Activated CD4-positive, alpha-beta T cell treated with anti-CD3 and anti-CD28 coated beads, Interleukin-2, amount 10 ng/mL, durations not matched to agents 7 days and 5 days (primary cell): ENCODE data around the gene NLRX1. TPM values are rescaled to one million over a fixed set of nuclear protein-coding genes. Genes with fewer than 3 reads are reported as not detected.

ENCODE experiments used
- CTCF ChIA-PET: fragments of 350-600 bp; sonication (Branson Sonifier 250); formaldehyde crosslinking; loops from one replicate; lab custom pipeline; 2021; ENCODE audit warnings: antibody characterized with exemption; lab: Charles Lee
- POLR2A ChIA-PET: fragments of 350-600 bp; sonication (Branson Sonifier 250); formaldehyde crosslinking; loops from one replicate; lab custom pipeline; 2021; ENCODE audit warnings: antibody characterized with exemption; lab: Charles Lee
- DNase-seq: peaks from one replicate; pipeline ENCODE4 v3.0.0-alpha.2; 2020
- H3K27ac Mint-ChIP-seq: one replicate; pipeline ENCODE4 v1.8.0; 2021; ENCODE audit warnings: mild to moderate bottlenecking, moderate library complexity, mixed read lengths
- H3K27me3 Mint-ChIP-seq: one replicate; pipeline ENCODE4 v1.8.0; 2021; ENCODE audit warnings: mixed read lengths
- H3K36me3 Mint-ChIP-seq: one replicate; pipeline ENCODE4 v1.8.0; 2021; ENCODE audit warnings: low read depth, mixed read lengths
- H3K4me1 Mint-ChIP-seq: one replicate; pipeline ENCODE4 v1.8.0; 2021; ENCODE audit warnings: mixed read lengths
- H3K4me3 Mint-ChIP-seq: one replicate; pipeline ENCODE4 v1.8.0; 2021; ENCODE audit warnings: mild to moderate bottlenecking, moderate library complexity, mixed read lengths
- H3K9me3 Mint-ChIP-seq: one replicate; pipeline ENCODE4 v1.8.0; 2021; ENCODE audit warnings: mixed read lengths
- total RNA-seq, 2 experiments: library from RNA; stranded (reverse); gene quantifications; one replicate each; pipeline ENCODE4 v1.2.3, GENCODE V29; 2021

The NLRX1 gene
- total RNA-seq, 2 experiments from 2014 or later: 24.2 to 28.5 TPM

GRCh38 chr11:119145551-119145950 lies 23.0 kb upstream of the NLRX1 start:
- peaks cover 52% of the 10 kb centered on the region for H3K27me3 Mint-ChIP-seq
- DNase-seq: no peak
- H3K9me3 Mint-ChIP-seq: no peaks in the 10 kb centered on the region
- POLR2A ChIA-PET: no interaction called here
- no peak overlapping the region for H3K27ac Mint-ChIP-seq
- CTCF ChIA-PET: interaction anchor here (0.7 to 1.9 kb wide), 7 partner anchors 9 to 121 kb away, joined by 3 to 7 read pairs (median 3); no protein-coding TSS in a partner anchor
- no peaks in the 10 kb centered on the region for H3K36me3 Mint-ChIP-seq
- H3K4me3 Mint-ChIP-seq: no peak overlapping the region
- peaks cover 8% of the 10 kb centered on the region for H3K4me1 Mint-ChIP-seq

GRCh38 chr11:119147604-119148333 lies 20.8 kb upstream of the NLRX1 start:
- CTCF ChIA-PET: interaction anchor here (0.7 to 1.6 kb wide), 5 partner anchors 10 to 233 kb away, joined by 3 to 7 read pairs (median 3); no protein-coding TSS in a partner anchor
- no peaks in the 10 kb centered on the region for H3K9me3 Mint-ChIP-seq
- peak overlapping the region; percentile 45 for H3K4me3 Mint-ChIP-seq
- peaks cover 8% of the 10 kb centered on the region for H3K4me1 Mint-ChIP-seq
- H3K27ac Mint-ChIP-seq: peak overlapping the region; percentile 15
- H3K36me3 Mint-ChIP-seq: no peaks in the 10 kb centered on the region
- POLR2A ChIA-PET: interaction anchor here (0.5 kb wide), 1 partner anchor 119 kb away, joined by 3 read pairs; no protein-coding TSS in a partner anchor
- DNase-seq: no peak
- peaks cover 62% of the 10 kb centered on the region for H3K27me3 Mint-ChIP-seq

- Mint-ChIP-seq H3K36me3 (no peaks in the 10 kb centered on the region), H3K27ac (peak overlapping the region; percentile 10), H3K4me3 (peak overlapping the region; percentile 65), H3K27me3 (peaks cover 57% of the 10 kb centered on the region), H3K4me1 (peaks cover 8% of the 10 kb centered on the region), H3K9me3 (no peaks in the 10 kb centered on the region)
- CTCF ChIA-PET: interaction anchor here (1.1 to 1.6 kb wide), 6 partner anchors 9 to 48 kb away, joined by 3 to 7 read pairs (median 3); no protein-coding TSS in a partner anchor
- no peak for DNase-seq
- POLR2A ChIA-PET: interaction anchor here (0.5 kb wide), 1 partner anchor 118 kb away, joined by 3 read pairs; no protein-coding TSS in a partner anchor
Measured at GRCh38 chr11:119148720-119149017, 19.9 kb upstream of the NLRX1 start.

DNA sequence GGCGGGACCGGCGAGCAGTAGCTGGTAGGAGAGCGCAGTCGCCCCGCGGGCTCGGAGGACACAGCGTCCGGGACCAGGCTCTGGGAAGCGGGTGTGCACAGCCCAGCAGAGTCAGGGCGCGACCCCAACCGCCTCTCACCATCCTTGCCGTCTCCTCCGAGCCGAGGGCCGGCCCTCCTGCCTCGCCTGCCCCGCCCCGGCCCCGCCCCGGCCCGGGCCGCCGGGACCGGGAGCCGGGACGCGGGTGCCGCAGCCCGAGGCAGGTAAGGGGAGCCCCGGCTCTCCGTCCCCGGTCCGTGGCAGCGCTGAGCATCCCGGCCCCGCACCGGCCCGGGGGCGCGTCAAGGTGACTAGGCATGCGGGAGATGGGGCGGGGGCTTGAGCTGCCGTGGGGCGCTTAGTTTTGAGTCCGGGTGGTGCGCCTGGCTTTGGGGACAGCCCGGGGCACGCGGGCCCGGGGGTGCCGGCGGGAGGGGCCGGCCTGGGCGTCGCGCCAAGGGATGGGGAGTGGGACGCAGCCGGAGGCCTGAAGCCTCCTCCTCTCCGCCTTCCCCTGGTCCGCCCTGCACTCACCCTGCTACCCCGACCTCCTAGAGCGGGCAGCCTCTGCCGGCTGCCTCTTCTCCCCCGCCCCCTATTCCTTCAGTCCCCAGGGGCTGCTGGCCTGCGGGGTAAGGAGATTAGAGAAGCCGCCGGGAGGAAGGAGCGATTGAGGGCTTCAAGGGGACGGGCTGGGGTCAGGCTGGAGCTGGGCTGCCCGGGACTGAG lies 19.3 kb upstream of the NLRX1 start, which contains the start of gene ABCG4:
ABCG4 (plus strand) TSS at position 35 of the 768 bp plus-strand sequence. CDS start 914 bp downstream, outside the sequence.
- H3K27ac Mint-ChIP-seq: peak within 1 kb of the TSS; percentile 10
- CTCF ChIA-PET: interaction anchor here (0.6 to 1.8 kb wide), 7 partner anchors 8 to 47 kb away, joined by 3 to 7 read pairs (median 3); partner anchors contain the start of gene NLRX1
- peak within 1 kb of the TSS; percentile 65 for H3K4me3 Mint-ChIP-seq
- H3K4me1 Mint-ChIP-seq: peaks cover 8% of the 10 kb centered on the region
- H3K27me3 Mint-ChIP-seq: peaks cover 59% of the 10 kb centered on the region
- no peaks in the 10 kb centered on the region for H3K36me3 Mint-ChIP-seq
- POLR2A ChIA-PET: no interaction called here
- no peaks in the 10 kb centered on the region for H3K9me3 Mint-ChIP-seq
- peak; percentile 21 for DNase-seq

DNA sequence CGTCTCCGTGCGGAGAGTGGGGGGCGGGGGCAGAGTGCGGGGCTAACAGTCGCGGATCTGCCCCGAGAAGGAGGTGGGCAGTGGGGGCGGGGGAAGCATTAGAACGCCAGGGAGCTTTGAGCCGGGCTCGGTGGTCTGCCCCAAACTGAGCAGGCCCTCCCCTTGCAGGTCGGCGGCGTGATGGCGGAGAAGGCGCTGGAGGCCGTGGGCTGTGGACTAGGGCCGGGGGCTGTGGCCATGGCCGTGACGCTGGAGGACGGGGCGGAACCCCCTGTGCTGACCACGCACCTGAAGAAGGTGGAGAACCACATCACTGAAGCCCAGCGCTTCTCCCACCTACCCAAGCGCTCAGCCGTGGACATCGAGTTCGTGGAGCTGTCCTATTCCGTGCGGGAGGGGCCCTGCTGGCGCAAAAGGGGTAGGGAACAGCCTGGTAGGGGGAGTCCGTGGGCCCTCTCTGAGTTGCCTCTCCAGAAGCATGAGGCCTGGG lies 18.7 kb upstream of the NLRX1 start:
- Mint-ChIP-seq H3K27ac (no peak overlapping the region), H3K27me3 (peaks cover 59% of the 10 kb centered on the region), H3K4me3 (peak overlapping the region; percentile 29), H3K4me1 (peaks cover 8% of the 10 kb centered on the region), H3K36me3 (no peaks in the 10 kb centered on the region), H3K9me3 (no peaks in the 10 kb centered on the region)
- ChIA-PET POLR2A (no interaction called here), CTCF (interaction anchor here (0.6 to 1.8 kb wide), 3 partner anchors 9 to 27 kb away, joined by 3 to 7 read pairs (median 3); partner anchors contain the start of gene NLRX1)
- DNase-seq: no peak

DNA sequence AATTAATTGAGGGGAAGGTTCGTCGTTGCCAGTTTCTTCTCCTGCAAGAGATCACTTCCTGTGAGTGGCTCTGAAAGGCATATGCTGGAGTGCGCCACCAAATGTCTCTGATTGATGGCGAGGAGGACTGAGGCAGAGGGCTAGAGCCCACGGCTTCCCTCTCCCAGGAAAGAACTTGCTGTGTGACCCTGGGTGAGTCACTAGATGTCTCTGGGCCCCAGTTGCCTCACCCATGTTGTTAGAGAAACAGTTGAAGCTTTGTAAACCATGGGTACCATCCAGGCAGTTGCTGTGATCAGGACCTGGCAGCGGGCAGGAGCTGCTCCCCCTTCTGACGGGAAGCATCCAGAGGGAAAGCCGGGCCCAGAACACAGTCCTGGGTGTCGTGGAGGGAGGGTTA lies 16.5 kb upstream of the NLRX1 start:
- no peak for DNase-seq
- no peak overlapping the region for H3K4me3 Mint-ChIP-seq
- POLR2A ChIA-PET: no interaction called here
- CTCF ChIA-PET: interaction anchor here (1.0 to 5.1 kb wide), 9 partner anchors 8 to 204 kb away, joined by 3 to 26 read pairs (median 4); partner anchors contain the start of gene NLRX1
- H3K36me3 Mint-ChIP-seq: no peaks in the 10 kb centered on the region
- H3K27me3 Mint-ChIP-seq: peaks cover 53% of the 10 kb centered on the region
- no peaks in the 10 kb centered on the region for H3K9me3 Mint-ChIP-seq
- peaks cover 13% of the 10 kb centered on the region for H3K4me1 Mint-ChIP-seq
- H3K27ac Mint-ChIP-seq: peak overlapping the region; percentile 15

- no peak overlapping the region for H3K4me3 Mint-ChIP-seq
- ChIA-PET CTCF (interaction anchor here (1.0 to 5.1 kb wide), 7 partner anchors 8 to 186 kb away, joined by 3 to 26 read pairs (median 4); partner anchors contain the start of gene NLRX1), POLR2A (no interaction called here)
- no peak for DNase-seq
- H3K4me1 Mint-ChIP-seq: peaks cover 13% of the 10 kb centered on the region
- no peak overlapping the region for H3K27ac Mint-ChIP-seq
- no peaks in the 10 kb centered on the region for H3K9me3 Mint-ChIP-seq
- no peaks in the 10 kb centered on the region for H3K36me3 Mint-ChIP-seq
- peaks cover 48% of the 10 kb centered on the region for H3K27me3 Mint-ChIP-seq
Measured at GRCh38 chr11:119152604-119153003, 15.9 kb upstream of the NLRX1 start.

DNA sequence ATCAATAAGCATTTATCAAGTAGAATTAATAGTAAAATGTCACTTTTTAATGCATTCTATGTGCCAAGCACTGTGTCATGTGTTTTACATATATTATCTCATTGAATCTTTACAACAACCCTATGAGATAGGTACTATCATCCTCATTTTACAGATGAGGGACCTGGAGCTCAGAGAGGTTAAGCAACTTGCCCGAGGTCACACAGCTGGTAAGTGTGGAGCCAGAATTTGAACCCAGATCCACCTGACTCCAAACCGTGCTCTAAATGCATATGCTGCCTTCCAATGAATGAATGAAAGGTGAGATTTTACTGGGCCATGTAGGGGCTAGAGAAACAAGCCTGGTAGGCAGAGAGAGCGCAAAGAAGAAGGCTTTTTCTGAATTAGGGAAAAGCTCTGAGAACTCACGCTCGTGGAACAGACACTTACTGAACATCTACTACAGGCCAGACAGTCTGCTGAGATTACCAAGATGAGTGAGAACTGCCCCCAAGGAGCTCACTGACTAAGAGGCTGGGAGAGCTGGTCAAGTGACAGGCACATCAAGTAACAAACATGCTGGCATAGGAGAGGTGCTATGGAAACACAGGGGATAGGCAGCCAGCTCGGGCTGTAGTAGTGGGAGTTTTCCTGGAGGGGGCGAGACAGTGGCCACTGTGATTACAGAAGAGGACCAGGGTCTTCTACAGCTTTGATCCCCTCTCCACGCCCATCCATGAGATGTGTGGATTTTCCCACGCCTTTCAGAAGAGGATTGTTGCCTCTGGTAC lies 15.3 kb upstream of the NLRX1 start:
- Mint-ChIP-seq H3K27me3 (peaks cover 41% of the 10 kb centered on the region), H3K27ac (no peak overlapping the region), H3K36me3 (no peaks in the 10 kb centered on the region), H3K4me3 (no peak overlapping the region), H3K9me3 (no peaks in the 10 kb centered on the region), H3K4me1 (peaks cover 8% of the 10 kb centered on the region)
- CTCF ChIA-PET: interaction anchor here (1.0 to 5.1 kb wide), 5 partner anchors 9 to 170 kb away, joined by 4 to 26 read pairs (median 4); partner anchors contain the start of gene NLRX1
- DNase-seq: no peak
- POLR2A ChIA-PET: no interaction called here

DNA sequence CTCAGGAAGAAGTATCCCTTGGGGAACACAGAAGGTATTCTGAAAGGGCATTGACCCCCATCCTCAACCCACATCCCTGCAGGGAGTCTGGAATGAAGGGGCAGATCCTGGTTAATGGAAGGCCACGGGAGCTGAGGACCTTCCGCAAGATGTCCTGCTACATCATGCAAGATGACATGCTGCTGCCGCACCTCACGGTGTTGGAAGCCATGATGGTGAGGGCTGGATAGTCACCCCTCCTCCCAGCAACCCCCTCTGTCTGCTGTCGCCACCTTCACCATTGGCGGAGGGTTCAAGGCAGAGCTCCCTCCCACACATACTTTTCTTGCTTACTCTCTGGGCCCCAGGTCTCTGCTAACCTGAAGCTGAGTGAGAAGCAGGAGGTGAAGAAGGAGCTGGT lies 14.3 kb upstream of the NLRX1 start:
- Mint-ChIP-seq H3K27me3 (peaks cover 35% of the 10 kb centered on the region), H3K36me3 (no peaks in the 10 kb centered on the region), H3K4me3 (no peak overlapping the region), H3K4me1 (peaks cover 5% of the 10 kb centered on the region), H3K27ac (no peak overlapping the region), H3K9me3 (no peaks in the 10 kb centered on the region)
- ChIA-PET POLR2A (no interaction called here), CTCF (interaction anchor here (0.6 to 5.1 kb wide), 4 partner anchors 9 to 19 kb away, joined by 3 to 26 read pairs (median 6); partner anchors contain the start of gene NLRX1)
- DNase-seq: no peak

GRCh38 chr11:119155733-119156492 lies 12.6 kb upstream of the NLRX1 start:
- Mint-ChIP-seq H3K27me3 (peaks cover 24% of the 10 kb centered on the region), H3K36me3 (no peaks in the 10 kb centered on the region), H3K4me3 (no peak overlapping the region), H3K4me1 (peaks cover 5% of the 10 kb centered on the region), H3K9me3 (no peaks in the 10 kb centered on the region), H3K27ac (no peak overlapping the region)
- ChIA-PET POLR2A (no interaction called here), CTCF (interaction anchor here (0.8 to 5.1 kb wide), 4 partner anchors 13 to 49 kb away, joined by 3 to 26 read pairs (median 6); partner anchors contain the start of gene NLRX1)
- DNase-seq: no peak

GRCh38 chr11:119156496-119156895 lies 12.0 kb upstream of the NLRX1 start:
- H3K36me3 Mint-ChIP-seq: no peaks in the 10 kb centered on the region
- H3K4me1 Mint-ChIP-seq: peaks cover 5% of the 10 kb centered on the region
- H3K9me3 Mint-ChIP-seq: no peaks in the 10 kb centered on the region
- POLR2A ChIA-PET: no interaction called here
- peaks cover 22% of the 10 kb centered on the region for H3K27me3 Mint-ChIP-seq
- DNase-seq: no peak
- no peak overlapping the region for H3K4me3 Mint-ChIP-seq
- H3K27ac Mint-ChIP-seq: no peak overlapping the region
- CTCF ChIA-PET: no interaction called here
